Astrocyte of the cerebellum (primary cell): Measurements from ENCODE around the gene SLITRK4.

ENCODE experiments used
- DNase-seq: peaks from one replicate; pipeline ENCODE4 v3.0.0-alpha.2; 2011; ENCODE audit warnings: low read depth
- H3K4me3 ChIP-seq: 2 replicates; pipeline ENCODE4 v1.5.1; 2011; ENCODE audit warnings: mild to moderate bottlenecking, low read depth, low read length, moderate library complexity
- CTCF ChIP-seq: IDR thresholded peaks from 2 replicates; pipeline ENCODE4 v1.5.1; 2012; ENCODE audit warnings: low read length, low read depth, moderate library complexity, mild to moderate bottlenecking; ENCODE audit errors: missing control alignments
- in situ Hi-C: cut with HindIII; loops from 2 replicates; pipeline ENCODE4 v1.10.0; 2017; ENCODE audit warnings: low sequenced_read_pairs

SLITRK4 gene

DNA sequence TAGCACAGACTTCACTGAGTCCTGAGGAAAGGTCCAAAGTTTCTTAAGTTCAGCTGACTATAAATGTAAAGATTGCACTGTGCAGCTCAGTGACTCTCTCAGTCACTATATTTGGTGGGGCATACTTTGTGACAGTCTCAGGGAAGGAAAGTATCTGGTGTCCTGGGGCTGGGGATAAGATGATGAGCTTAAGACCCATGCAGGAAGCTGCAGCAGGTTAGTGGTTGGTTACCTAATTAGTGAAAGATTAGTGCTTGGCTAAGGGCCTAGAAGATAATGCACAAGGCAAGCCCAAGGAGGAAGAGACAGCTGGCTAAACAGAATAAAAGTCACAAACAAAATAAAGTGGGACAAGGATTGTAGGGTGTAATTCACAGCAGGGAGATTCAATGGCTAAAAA, 25.4 kb upstream of the SLITRK4 start:
- H3K4me3 ChIP-seq = no peak overlapping the region
- no peak for DNase-seq
- in situ Hi-C loops = no loop called here
- TF ChIP-seq CTCF = no peak

DNA sequence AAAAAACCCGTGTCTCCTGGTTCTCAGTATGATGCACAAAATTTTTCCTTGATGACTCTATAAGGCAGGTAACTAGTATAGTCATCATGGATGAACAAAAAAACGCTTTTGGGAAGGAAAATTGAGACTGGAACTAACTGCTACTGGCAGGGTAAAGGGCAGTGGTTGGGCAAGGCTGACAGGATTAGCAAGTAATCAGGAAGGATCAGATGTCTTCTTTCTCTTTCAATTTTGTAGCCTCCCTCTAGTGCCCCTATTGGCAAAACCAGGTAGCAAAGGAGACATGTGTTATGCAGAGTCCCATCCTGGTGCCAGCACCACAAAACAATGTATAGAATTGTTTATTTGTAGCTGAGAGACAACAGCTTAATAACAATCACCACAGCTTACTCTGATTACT, 12.8 kb upstream of the SLITRK4 start:
- TF ChIP-seq CTCF = no peak
- no peak for DNase-seq
- no peak overlapping the region for H3K4me3 ChIP-seq
- in situ Hi-C loops = no loop called here

GRCh38 chrX:143642426-143642825, 6.5 kb upstream of the SLITRK4 start:
- in situ Hi-C loops = no loop called here
- no peak for DNase-seq
- no peak for TF ChIP-seq CTCF
- no peak overlapping the region for H3K4me3 ChIP-seq

DNA sequence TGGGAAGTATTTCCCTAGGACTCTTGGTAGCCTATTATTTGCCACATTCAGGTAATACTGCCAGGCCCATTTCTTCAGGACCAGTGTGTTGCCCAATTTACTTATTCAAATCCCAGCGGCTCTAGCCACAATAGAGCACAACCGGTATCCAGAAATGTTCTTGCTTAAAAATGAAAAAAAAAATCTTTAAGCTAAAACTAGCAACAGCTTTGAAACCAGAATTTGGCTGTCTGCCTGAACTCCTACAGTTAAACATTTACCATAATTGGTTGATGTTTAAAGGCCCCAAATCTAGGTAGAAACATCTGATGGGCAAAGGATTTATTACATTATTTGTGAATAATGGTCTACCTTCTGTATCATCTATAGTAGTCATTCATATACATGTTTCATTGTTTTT, 930 bp upstream of the SLITRK4 start:
- in situ Hi-C loops = no loop called here
- no peak for DNase-seq
- no peak for TF ChIP-seq CTCF
- H3K4me3 ChIP-seq = no peak overlapping the region

GRCh38 chrX:143634663-143635455, 1.0 kb downstream of the SLITRK4 start:
- DNase-seq = no peak
- in situ Hi-C loops = no loop called here
- peak overlapping the region; percentile 28 for H3K4me3 ChIP-seq
- TF ChIP-seq CTCF = no peak

DNA sequence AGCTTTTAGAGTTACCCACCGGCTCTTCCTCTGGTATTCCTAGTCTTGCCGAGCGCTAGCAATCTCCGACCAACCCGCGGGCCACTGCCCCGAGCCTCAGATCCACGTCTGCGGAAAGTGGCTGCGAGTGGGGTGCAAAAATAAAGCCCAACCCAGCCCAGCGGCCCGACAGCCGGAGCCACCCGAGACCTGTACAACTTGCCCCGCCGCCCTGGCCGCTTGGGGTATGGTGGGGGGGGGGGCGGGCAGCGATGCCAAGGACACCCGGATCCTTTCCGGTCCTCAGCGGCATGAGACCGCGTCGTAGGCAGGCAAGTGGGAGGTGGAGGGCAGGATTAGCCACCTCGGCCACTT, 1.6 kb downstream of the SLITRK4 start:
- peak overlapping the region; percentile 28 for H3K4me3 ChIP-seq
- no peak for TF ChIP-seq CTCF
- DNase-seq = no peak
- in situ Hi-C loops = no loop called here
